GM19023 (cell line): ENCODE results near the gene ATP8B4.
"Not testable (repeated sequence)": the region's sequence is repeated elsewhere in the genome, so short reads cannot be mapped to it uniquely, and the experiment has no call there.

Experiments used
- ATAC-seq: cut with Tn5 transposase; IDR thresholded peaks from one replicate; pipeline ENCODE4 v1.9.1; 2021; ENCODE audit warnings: mild to moderate bottlenecking, moderate library complexity; ENCODE audit not compliant: unreplicated experiment

Gene ATP8B4, protein sequence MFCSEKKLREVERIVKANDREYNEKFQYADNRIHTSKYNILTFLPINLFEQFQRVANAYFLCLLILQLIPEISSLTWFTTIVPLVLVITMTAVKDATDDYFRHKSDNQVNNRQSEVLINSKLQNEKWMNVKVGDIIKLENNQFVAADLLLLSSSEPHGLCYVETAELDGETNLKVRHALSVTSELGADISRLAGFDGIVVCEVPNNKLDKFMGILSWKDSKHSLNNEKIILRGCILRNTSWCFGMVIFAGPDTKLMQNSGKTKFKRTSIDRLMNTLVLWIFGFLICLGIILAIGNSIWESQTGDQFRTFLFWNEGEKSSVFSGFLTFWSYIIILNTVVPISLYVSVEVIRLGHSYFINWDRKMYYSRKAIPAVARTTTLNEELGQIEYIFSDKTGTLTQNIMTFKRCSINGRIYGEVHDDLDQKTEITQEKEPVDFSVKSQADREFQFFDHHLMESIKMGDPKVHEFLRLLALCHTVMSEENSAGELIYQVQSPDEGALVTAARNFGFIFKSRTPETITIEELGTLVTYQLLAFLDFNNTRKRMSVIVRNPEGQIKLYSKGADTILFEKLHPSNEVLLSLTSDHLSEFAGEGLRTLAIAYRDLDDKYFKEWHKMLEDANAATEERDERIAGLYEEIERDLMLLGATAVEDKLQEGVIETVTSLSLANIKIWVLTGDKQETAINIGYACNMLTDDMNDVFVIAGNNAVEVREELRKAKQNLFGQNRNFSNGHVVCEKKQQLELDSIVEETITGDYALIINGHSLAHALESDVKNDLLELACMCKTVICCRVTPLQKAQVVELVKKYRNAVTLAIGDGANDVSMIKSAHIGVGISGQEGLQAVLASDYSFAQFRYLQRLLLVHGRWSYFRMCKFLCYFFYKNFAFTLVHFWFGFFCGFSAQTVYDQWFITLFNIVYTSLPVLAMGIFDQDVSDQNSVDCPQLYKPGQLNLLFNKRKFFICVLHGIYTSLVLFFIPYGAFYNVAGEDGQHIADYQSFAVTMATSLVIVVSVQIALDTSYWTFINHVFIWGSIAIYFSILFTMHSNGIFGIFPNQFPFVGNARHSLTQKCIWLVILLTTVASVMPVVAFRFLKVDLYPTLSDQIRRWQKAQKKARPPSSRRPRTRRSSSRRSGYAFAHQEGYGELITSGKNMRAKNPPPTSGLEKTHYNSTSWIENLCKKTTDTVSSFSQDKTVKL

GRCh38 chr15:50119063-50120040 lies at the start of gene ATP8B4:
ATP8B4 (minus strand) TSS chr15:50119233; CDS start chr15:50106966, 12,267 bp downstream.
- ATAC-seq, result no peak

- no peak for ATAC-seq
Measured at GRCh38 chr15:50168379-50168778, 49.3 kb upstream of the ATP8B4 start.

- ATAC-seq, result no peak
Measured at GRCh38 chr15:50167110-50167509, 48.1 kb upstream of the ATP8B4 start.

- no peak for ATAC-seq
Measured at GRCh38 chr15:50166216-50166615, 47.2 kb upstream of the ATP8B4 start.

DNA sequence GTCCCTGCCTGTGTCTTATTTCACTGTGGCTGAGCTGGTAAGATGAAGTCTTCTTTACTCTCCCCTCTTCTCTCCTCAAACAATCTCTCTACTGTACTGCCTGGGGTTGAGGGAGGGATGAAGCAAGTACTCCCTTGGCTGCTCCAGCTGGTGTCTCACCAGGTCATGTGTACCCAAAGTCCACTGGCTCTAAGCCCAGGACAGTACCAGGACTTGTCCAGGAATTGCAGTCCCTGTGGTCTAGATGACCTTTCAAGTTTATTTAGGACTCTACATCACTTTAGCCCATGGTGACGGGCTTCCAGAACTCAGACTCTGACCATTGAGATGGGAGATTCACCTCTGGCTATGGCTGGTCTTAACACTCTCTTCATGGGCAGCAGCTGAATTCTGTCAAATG lies 45.4 kb upstream of the ATP8B4 start:
- no peak for ATAC-seq

DNA sequence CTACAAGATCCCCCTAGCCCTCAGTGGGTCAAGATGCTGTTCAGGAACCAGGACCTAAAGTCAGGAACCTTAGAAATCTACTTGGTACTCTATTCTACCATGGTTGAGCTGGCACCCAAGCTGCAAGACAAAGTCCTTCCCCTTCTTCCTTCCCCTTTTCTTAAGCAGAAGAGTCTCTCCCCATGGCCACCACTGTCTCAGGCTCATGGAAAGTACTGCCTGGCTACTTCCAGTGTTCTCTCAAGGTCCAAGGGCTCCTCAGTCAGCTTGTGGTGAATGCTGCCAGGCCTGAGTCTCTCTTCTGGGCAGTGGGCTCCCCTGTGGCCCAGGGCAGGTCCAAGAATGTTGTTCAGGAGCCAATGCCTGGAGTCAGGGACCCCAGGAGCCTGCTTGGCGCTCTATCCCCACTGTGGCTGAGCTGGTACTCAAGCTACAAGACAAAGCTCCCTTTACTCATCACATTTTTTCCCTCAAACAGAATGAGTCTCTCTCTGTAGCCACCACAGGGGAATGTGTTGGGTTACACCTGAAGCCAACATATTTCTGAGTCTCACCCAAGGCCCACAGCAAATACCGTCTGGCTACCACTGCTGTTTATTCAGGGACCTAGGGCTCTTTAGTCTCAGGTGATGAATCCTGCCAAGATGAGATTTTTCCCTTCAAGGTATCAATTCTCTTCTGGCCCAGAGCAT lies 44.8 kb upstream of the ATP8B4 start:
- no peak for ATAC-seq

- ATAC-seq, result no peak
Measured at GRCh38 chr15:50162969-50163718, 44.1 kb upstream of the ATP8B4 start.

DNA sequence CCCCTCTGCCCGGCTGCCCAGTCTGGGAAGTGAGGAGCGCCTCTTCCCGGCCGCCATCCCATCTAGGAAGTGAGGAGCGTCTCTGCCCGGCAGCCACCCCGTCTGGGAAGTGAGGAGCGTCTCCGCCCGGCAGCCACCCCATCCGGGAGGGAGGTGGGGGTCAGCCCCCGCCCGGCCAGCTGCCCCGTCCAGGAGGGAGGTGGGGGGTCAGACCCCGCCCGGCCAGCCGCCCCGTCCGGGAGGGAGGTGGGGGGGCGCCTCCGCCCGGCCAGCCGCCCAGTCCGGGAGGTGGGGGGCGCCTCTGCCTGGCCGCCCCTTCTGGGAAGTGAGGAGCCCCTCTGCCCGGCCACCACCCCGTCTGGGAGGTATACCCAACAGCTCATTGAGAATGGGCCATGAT lies 39.2 kb upstream of the ATP8B4 start:
- not testable (repeated sequence) for ATAC-seq

- no peak for ATAC-seq
Measured at GRCh38 chr15:50151476-50151875, 32.4 kb upstream of the ATP8B4 start.

GRCh38 chr15:50150851-50151250 lies 31.8 kb upstream of the ATP8B4 start:
- ATAC-seq, result no peak

- no peak for ATAC-seq
Measured at GRCh38 chr15:50150349-50150748, 31.3 kb upstream of the ATP8B4 start.

- ATAC-seq, result no peak
Measured at GRCh38 chr15:50149090-50149489, 30.1 kb upstream of the ATP8B4 start.

GRCh38 chr15:50148362-50148963 lies 29.4 kb upstream of the ATP8B4 start:
- ATAC-seq, result no peak

GRCh38 chr15:50146632-50147031 lies 27.6 kb upstream of the ATP8B4 start:
- no peak for ATAC-seq

DNA sequence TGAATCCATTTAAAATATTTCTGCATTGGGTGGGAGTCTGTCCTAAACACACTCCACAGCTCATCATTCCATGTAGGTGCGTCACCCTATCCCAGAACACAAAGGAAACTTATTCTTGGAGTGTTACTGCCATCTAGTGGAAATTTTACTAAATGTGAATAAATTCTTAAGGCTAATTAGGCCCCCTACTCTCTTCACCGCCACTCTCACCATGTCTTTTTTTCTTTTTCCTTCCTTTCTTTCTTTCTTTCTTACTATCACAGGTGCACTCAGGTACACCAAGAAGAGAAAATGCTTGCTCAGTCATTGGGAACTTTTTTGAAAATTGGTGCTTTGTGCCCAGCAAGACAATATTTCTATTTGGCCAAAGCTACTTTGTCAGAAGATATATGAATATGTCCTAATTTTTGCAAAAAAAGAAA lies 26.4 kb upstream of the ATP8B4 start:
- no peak for ATAC-seq

GRCh38 chr15:50144341-50145120 lies 25.5 kb upstream of the ATP8B4 start:
- ATAC-seq, result no peak

GRCh38 chr15:50143255-50143860 lies 24.3 kb upstream of the ATP8B4 start:
- ATAC-seq, result no peak
